HG03354 (cell line): Measurements from ENCODE around the gene PTPRN2.
A peak's percentile ranks its signal among the peaks of the same experiment; 100 is the strongest.

ENCODE experiments used
- ATAC-seq: cut with Tn5 transposase; IDR thresholded peaks from one replicate; pipeline ENCODE4 v1.9.1; 2021; ENCODE audit warnings: mild to moderate bottlenecking; ENCODE audit not compliant: unreplicated experiment, poor library complexity, severe bottlenecking

Gene PTPRN2

DNA sequence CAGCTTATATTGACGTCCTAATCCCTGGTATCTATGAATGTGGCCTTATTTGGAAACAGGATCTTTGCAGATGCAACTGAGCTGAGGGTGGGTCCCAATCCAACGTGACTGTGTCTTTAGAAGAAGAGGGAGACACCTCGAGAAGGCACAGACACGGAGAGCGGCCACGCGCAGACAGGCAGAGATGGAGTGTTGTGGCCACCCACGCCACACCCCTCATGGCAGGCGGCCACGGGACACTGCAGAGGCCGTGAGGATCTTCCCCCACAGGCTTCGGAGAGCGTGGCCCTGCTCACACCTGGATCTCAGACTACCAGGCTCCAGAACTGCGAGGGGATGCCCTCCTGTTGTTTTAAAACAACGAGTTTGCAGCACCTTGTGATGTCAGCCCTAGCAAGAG is 1005.9 kb downstream of the PTPRN2 start:
- ATAC-seq: no peak

DNA sequence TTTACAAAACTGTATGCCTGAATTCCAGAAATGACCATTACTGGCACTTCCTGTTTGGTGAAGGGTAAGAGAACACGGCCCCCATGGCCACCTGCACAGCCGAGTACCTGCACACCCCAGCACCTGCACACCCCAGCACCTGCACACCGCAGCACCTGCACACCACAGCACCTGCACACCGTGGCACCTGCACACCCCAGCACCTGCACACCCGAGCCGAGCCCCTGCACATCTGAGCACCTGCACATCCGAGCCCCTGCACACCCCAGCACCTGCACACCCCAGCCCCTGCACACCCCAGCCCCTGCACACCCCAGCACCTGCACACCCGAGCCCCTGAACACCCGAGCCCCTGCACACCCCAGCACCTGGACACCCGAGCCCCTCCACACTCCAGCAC is 1007.3 kb downstream of the PTPRN2 start:
- ATAC-seq: no peak

DNA sequence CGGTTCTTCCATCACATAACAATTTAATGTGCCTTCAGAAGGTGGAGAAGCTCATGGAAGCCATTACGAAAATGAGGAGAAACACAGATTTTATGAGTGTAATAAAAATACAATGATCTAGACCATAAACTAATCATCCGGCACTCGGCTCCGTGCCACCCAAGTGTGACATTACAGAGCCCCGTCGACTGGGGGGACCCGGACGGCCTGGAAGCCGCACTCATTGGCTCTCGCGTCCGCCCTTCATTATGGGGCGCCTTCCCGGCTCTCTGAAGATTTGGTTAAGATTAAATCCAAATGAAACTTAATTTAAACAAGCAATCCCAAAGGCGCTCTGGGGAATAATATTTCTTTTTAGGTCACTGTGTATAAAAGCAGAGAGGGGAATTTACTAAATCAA is 1008.2 kb downstream of the PTPRN2 start:
- no peak for ATAC-seq

DNA sequence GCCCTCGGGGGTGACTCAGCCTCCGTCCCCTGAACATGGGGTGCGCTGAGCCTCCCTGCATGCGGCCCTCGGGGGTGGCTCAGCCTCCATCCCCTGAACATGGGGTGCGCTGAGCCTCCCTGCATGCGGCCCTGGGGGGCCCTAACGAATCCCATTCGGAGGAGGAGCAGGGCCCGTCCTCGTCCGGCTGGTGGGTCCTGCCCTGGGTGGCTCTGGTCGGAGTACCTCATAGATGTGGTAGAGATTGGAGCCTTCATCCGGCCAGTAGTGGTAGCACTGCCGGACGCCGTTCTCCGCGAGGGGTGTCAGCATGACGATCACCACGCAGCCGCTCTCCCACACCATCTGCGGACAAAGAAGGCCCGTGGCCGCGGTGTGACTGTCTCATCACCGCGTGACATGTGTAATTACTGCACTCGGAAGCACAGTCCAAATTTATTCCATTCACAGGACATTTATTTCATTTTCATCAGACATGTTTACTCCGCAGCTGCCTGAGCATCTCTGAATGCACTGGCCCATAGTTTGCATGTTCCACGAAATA is 1009.8 kb downstream of the PTPRN2 start:
- ATAC-seq: no peak

DNA sequence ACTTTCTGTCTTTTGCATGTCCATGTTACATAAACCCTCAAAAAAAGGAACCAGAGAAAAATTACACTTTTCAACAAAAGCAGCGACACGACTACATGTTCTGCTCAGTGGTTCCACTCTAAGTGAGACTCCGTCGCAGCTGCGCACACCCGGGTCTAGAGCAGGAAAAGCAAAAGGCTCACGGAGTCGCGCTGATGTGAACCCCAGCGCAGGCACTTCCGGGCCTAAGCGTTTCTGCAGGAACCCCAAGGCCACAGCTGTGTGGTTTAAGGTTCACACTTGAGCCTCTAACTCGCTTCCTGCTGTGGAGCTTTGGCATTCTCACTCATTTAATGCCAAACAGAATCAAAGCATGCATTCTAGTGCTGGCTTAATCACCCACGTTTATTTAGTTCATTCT is 1010.6 kb downstream of the PTPRN2 start:
- ATAC-seq: no peak

DNA sequence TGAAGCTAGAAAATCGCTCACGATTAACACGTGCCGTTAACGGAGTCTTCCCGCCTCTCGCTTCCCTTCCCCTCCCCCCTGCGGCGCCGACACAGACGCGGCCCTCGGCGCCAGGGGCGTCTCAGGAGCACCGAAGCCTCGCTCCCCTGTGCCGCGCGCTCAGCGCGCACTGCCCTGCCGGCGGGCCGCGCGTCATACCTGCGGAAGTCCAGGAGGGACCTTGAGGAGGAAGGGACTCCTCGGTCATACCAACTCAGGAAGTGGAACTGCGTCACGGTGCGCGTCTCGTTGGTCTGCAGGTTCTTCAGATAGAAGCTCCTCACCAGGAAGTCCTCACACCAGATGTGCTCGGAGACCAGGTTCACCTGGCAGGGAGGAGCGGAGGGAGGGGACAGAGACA is 1011.2 kb downstream of the PTPRN2 start:
- ATAC-seq: no peak

DNA sequence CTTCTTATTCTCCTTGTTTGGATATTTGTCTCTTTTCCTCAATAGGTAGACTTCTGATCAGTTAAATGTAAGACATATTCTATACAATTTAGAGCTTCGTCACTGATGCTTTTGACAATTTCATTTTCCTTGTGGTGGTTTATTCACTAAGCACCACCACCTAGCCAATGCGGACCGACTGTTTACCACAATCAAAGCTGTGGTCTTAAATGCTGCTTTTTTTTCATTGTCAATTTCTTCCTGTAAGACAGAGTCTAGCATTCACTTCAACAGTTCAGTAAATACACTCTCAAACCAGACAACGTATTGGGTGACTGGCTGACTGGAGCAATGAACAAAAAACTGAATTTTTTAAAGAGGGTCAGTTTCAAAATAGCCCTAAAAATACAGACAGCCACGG is 1011.8 kb downstream of the PTPRN2 start:
- no peak for ATAC-seq

DNA sequence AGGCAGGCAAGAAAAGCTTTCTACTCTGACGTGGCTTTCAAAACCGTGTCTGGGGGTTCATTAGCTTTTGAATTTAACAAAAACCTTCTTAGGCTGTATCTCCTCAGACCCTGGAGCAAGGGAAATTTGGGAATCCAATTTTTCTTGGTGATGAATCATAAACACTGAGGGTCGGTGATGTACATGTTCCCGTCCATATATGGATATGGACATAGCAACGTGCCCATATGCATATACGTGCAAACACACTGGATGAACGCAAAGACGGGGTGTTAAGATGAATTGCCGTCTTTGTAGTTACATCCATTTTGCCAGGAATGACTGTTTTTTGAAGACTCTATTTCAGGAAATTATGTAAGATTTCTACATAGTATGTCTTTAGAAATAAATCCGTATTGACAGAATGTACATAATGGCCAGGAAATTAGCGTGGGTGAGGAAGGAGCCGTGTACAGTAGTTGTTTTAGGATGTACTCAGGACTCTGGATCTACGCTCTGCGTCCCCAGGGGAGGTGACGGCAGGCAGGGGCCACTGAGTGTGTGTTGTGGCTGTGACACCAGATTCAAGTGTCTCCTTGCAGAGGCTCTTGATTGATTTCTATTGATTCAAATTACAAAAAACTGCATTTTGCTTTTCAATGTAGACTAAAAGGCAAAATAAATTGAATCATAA is 1012.6 kb downstream of the PTPRN2 start:
- ATAC-seq: no peak

DNA sequence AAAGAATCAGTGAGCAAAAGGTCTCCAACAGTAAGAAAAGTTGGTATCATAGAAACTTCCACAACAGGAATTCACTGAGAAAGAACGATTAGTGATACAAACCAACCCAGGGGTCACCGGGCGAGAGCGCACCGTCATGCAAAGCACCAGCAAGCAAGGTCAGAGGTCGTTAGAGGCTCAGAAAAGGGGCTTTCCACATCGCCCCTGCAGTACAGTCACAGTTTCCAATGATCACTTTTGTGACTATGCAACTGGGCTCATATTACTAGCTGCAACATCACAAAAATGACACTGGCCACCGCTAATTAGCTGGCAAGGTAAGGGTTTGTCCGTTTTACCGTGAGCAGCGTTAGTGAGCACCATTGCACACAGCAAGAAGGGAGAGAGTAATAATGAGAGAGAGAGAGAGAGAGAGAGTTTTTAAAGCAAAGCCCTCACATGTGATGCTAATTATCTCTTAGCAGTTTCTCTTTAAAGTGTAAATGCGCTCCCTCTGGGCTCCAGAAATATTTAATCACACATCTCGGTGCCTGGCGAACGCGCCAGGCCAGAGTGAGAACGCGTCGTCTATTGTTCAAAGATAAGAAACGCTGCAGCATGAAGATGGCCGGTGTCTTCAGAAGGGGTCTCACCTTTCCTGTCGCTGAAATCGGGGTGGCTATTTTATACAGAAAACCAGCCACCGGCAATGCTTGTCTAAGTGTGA is 1013.4 kb downstream of the PTPRN2 start:
- no peak for ATAC-seq

DNA sequence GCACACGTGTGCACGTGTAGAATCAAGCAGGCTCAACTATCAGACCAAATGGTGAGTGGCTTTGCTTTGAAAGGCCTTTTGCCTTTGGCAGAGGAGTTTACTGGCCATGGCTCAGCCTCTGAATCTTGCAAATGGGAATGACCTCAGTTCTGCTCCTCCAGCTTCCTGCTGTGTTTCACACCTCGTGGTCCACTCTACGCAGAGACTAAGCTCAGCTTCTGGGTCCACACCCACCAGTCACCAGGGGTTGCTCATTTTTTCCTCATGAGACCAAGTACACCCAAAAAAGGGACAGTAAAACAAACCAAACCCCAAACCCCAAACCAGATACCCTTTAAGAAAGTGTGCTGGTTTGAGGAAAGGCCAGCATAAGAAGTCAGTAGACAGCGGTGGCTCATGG is 1014.4 kb downstream of the PTPRN2 start:
- ATAC-seq: no peak

DNA sequence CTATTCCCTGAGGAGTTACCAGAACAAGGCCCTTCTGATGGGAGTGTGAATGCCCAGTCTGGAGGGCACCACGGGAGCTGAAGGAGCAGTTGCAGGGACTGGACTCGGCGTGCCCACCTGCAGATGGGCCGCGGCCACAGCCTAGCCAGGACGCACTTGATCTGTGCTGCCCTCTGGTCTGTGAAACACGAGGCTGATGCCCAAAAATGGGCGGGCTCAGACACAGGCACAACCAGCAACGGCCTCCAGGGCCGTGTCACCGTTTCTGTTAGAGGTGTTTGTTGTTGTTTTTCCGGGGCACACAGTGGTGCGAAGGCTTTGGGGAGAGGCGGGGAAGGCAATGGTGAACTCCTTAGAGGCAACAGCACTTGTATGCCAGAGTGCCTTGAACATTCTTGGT is 1015.0 kb downstream of the PTPRN2 start:
- ATAC-seq: no peak

DNA sequence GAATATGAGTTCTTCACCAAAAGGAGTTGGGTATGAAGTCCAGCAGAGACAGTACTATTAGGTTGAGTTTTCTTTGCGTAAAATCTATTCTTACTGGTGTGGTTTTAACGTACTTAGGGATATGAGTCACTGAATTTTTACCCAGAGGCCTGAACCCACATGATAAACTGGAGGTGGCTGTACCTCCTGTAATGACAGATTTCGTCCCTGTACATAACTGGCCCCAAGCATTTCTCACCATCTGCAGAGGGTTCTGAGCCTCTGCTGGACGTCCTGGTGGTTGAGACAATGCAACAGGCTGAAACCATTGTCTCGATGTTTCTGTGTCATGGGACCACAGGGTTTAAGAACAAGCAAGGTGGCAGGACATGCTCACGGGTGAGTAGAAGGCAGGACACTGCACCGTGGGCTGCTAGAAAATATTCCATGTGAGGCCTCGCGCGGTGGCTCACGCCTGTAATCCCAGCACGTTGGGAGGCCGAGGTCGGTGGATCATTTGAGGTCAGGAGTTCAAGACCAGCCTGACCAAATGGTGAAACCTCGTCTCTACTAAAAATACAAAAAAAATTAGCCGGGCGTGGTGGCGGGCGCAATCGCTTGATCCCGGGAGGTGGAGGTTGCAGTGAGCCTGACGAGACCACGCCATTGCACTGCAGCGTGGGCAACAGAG is 1017.0 kb downstream of the PTPRN2 start:
- no peak for ATAC-seq

DNA sequence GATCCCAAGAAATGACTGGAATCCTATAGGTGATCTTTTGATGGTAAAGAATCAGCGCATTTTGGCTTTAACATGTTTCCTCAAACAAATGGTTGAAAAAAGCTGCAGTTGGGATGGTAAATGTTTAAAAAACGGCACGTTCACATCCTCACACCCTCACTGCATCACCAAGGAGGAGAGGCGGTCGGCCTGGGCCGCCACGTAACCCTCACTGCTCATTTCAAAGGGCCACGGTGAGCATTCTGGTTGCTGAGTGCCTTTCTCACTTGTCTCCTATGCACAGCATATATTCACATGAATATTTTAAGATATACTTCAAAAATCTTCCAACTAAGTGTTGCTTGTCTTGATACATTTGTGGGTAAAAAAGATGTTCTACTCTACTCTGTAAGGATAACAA is 1017.7 kb downstream of the PTPRN2 start:
- no peak for ATAC-seq

DNA sequence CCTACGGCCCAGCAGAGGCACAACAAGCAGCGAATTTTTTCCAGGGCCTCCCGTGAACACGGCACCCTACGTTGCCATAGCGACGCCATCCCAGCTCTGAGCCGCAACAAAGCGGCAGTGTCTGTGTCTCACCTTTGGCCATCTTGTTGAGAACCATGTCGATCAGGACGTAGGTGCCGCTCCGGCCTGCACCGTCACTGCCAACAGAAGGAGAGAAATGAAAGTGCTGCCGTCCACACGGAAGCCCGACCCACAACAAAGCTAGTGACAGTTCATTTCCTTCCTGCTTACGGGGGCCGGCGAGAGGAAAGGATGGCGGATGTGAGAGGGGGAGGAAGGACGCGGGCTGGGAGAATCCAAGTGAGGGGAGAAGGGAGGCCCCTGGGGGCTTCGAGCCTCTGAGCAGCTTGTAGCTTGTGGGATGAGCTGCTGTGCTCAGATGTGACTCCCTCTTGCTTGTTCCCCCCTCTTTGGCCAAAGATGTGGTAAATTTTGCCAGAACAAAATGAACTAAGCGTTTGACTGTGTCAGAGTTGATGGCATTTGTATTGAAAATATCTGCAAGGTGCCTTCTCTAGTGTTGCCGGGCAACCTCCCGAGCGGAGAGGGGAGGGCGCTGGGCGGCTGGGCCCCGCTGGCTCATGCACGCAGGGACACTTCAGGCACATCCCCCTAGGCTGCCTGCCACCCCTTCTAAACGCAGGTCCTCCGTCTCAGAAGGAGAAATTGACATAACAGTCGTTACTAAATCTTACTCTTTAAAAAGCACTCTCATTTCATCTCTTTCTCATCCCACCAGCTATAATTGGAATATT is 1018.6 kb downstream of the PTPRN2 start:
- ATAC-seq: peak; percentile 85

DNA sequence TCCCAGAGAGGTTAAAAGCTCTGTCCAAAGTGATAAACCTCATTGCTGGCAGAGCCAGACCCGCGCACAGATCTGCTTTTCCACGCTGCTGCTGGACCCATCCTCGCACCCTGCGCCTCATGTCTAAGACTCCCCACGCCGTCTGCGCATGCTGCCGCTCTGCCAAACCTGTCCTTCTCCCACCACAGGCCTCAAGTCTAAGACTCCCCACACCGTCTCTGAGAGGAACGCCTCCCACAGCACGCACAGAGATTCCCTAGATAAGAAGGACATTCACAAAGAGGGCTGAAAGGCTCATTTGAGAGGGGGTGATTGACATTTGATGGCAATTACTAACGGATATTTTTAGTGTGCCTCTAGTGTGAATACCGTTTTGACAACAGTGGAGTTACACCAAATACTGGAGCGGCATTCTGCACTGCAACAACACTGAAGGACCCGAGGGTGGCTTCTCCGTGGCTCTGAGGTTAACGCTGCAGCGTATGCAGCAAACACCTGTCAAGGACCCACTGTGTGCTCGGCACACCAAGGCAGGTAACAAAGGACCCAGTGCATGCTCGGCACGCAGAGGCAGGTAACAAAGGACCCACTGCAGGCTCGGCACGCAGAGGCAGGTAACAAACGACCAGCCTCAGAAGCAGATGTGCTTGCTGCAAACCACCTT is 1019.4 kb downstream of the PTPRN2 start:
- no peak for ATAC-seq

DNA sequence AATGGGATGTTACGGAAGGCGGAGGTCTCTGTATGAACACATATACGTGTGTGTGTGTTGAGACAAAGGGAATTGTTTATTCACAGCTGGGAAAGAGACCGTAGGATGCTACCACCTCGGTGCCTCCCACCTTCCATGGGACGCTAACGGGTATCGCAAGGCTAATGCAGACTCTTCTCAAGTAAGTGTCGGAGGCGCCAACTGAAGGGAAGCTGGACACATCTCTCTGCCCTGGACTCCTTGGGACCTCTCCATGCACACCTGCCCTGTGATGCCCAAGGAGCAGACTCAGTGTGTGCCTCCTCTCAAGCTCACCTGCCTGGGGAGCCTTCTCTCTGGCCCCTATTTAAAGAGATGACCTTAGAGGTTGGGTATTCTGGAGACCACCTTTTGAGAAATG is 1020.0 kb downstream of the PTPRN2 start:
- ATAC-seq: no peak

DNA sequence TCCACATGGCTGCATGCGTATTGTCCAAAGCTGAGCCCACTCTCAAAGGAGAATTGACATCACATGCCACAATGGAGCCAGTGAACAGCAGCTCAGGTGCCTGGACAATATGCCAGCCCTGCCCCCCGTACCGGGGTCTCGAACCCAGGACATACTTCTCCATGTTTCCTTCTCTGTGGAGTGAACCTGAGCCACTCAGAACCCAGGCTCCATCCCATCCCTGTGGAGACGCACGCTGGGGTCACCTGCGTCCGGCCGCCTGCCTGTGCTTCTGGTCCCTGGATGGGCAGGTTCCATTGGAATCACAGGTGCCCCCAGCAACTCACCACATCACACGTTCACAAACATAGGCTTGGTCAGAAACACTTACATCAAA is 1021.0 kb downstream of the PTPRN2 start:
- ATAC-seq: no peak

DNA sequence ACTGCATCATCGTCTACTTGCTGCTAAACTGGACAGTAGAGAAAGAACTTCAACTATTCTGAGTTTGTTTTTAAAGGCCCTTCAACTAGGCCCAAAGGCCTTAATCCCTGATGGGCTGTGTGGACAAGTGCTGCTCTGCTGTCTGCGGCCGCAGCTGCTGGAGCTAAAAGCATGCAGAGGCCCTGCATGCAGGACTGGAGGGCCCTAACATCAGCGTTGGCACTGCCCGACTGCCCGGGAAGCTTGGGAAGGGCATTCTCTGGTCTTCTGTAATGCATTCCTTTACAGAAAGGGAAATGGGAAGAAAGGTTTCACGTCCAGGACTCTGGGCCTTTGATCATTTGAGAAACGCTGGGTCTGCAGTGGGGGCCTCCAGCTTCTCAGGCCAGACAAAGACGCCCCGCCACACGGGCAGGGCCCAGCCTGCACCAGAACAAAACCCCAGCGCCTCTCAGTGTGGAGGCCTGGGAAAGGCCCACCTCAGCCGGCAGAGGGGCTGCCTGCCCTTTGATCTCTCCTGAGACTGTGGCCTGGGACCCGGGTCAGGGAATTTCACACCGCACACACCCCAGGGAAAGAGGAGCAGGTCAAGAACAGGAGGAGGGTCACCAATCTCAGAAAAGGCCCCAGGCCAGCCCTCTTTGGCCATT is 1021.5 kb downstream of the PTPRN2 start:
- no peak for ATAC-seq

DNA sequence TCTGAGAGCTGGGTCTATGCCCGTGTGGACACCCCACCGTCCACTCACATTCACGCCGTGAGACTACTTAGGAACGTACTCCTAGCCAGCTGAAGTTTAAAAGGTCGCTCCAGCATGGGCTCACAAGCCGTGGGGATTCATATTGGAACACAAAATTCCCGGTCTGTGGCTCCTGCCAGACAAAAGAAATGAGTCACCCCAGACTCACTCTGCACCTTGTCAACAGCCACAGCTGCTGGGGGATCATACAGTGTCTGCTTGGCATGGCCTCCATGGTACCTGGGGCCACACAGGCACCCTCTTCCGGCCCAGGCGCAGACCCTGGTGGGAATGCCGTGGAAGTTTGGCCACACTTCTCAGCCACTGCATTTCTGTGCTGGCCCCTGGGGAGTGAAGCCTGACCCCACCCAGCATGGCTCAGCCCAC is 1022.4 kb downstream of the PTPRN2 start:
- no peak for ATAC-seq
